GM18505 (cell line): ENCODE data around the gene LYAR.

Source experiments
- ATAC-seq: cut with Tn5 transposase; IDR thresholded peaks from one replicate; pipeline ENCODE4 v1.9.1; 2021; ENCODE audit not compliant: unreplicated experiment
- POLR2A ChIP-seq: IDR thresholded peaks from 4 replicates; pipeline ENCODE4 v1.6.1; 2011; ENCODE audit warnings: borderline replicate concordance; ENCODE audit not compliant: insufficient read depth, insufficient read length; ENCODE audit errors: extremely low read depth

Gene LYAR

DNA sequence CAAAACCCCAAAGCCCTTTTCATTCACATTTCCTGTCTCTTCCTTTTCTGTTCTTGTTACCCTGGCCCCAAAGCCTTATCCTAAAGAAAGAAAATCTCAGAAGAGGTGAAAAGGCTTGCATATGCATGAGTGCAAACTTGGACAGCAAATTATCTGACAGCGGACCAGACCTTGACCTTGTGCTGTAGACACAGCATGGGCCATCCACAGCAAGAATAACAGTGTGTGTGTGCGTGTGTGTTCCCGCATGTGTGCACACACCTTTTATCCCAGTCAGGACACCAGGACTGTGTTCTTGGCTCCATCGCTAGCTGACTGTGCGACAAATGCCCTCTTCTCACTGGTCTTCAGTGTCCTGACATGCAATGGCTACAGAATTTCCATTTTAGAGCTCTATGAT, 35.4 kb upstream of the LYAR start:
- TF ChIP-seq POLR2A = no peak
- ATAC-seq = no peak

DNA sequence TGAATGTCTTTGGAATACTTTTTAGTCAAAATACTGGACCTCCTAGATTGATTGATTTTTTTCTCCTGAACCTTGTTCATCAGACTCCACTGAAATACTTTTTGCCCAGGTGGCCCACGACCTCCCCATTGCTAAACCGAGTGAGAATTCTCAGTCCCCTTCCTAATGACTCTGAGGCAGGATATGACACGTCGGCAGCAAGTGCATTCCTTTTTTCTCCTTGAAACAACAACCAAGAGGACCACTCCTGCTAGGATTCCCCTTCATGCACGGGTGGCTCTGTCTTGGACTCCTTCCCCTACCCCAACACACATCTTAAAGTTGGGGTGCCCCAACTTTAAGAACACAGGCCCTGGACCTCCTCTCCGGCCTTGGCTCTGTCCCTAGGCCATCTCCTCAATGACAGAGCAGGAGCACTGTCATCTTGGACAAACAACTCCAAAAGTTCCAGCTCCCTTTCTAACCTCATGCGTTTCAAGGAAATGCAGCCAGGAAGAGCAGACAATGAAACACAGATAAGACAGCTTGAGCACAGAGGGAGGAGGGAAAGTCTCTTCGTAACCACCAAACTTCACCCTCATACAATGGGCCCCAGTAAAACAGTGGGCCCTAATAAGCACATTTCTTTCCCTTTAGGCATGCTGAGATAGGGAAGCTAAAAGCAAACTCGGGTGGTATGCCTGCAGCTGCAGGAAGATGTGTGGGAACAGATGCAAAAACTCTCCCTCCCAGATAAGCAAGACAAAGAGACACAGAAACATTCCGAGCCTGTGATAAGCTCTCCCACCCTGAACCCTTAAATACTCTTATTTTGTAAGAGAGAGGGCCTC, 34.0 kb upstream of the LYAR start:
- TF ChIP-seq POLR2A = no peak
- no peak for ATAC-seq

DNA sequence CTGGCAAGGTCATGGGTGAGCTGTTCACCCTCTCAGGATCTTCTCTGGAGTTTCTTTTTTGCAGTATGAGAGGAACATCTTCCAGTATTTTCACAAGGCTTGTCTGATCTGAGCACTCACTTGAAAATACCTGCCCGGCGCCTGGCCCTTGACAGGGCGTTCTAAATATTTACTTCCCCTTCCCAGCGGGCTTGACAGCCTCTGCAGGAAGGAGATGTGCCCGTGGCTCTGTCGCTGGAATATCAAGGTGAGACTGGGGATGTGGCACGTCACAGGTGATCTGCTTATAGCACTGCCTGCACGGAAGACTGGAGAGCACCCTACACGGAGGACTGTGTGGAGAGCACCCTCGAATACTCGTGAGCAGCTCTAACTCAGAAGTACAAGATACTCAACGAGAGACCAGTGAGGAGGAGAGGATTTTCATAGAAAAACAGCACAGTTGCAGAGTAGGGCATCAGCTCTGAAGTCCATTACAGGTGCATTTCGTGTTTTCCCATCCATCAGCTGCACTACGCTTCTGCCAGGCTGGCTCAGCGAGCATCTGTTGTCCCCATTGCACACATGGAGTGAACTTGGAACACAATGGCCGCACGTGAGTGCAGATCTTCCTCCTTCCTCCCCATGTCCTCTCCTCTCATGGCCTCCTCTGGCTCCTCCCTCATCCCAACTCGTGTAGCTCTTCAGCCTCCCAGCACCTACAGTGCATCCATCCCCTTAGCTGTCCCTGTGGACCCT, 32.2 kb upstream of the LYAR start:
- ATAC-seq = no peak
- TF ChIP-seq POLR2A = no peak

DNA sequence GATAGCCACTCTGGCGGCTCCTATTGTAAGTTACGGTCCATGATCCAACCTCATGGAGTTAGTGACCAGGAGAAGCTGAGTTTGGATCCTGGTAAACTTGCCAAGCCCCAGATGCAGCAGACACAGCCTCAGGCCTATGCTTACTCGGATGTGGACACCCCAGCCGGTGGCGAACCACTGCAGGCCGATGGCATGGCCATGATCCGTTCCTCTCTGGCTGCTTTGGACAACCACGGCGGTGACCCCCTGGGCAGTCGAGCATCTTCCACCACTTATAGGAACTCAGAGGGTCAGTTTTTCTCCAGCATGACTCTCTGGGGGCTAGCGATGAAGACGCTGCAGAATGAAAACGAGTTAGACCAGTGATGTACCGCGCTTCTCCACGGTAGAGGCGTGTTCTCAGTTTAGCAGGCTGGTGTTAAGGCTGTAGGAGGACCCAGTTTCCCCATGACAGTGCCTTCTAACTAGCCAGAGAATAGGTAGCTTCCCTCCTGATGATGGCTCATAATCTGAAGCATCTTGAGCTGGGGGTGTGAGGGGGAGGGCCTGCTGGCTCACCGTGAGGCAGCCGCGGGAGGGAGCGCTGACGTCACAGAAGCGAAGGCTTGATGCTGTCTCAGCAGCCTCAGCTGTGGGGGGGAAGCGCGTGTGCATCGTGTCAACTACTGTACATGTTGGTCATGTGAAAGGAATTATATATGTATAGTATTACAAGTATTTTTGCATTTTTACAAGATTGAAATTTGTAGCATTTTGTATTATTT, 31.2 kb upstream of the LYAR start:
- no peak for TF ChIP-seq POLR2A
- no peak for ATAC-seq

DNA sequence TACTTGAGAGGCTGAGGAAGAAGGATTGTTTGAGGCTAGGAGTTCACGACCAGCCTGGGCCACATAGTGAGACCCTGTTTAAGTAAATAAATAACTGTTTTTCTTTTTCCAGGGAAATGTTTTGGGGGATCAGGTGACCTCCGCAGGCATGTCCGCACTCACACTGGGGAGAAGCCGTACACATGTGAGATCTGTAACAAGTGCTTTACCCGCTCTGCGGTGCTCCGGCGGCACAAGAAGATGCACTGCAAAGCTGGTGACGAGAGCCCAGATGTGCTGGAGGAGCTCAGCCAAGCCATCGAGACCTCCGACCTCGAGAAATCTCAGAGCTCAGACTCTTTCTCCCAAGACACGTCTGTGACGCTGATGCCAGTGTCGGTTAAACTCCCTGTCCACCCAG, 30.6 kb upstream of the LYAR start:
- no peak for ATAC-seq
- no peak for TF ChIP-seq POLR2A

DNA sequence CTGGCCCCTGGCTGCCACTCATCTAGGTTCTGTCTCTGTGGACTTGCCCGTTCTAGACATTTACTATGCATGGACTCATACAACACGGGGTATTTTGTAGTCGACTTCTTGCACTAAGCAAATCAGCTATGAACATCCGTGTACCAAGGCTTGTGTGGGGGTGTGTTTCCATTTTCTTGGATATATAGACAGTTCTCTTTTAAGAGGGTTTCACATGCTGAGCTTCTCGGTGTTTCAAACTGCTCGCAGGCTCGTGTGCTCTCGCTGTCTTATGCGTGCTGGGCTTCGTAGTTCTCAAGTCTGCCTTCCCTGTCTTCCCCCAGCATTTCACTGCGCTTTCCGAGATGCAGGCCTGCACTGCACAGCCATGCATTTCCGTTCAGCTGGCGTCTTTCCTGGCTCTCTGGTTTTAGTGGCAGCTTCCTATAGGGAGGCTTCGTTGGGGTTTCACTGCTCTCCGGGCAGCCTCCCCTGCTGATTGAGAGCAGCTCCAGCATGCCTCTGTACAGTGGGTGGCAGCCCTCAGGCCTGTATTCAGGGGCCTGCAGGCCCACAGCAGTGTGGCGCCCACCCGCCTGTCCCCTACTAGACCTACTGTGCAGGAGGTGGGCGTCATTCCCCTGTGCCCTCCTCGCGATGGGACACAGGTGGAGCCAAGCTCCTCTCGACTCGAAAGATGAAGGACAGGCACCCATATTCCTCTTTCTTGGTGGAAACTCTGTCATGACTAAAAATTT, 27.7 kb upstream of the LYAR start:
- no peak for TF ChIP-seq POLR2A
- no peak for ATAC-seq

GRCh38 chr4:4316150-4316495, 26.2 kb upstream of the LYAR start:
- no peak for ATAC-seq

DNA sequence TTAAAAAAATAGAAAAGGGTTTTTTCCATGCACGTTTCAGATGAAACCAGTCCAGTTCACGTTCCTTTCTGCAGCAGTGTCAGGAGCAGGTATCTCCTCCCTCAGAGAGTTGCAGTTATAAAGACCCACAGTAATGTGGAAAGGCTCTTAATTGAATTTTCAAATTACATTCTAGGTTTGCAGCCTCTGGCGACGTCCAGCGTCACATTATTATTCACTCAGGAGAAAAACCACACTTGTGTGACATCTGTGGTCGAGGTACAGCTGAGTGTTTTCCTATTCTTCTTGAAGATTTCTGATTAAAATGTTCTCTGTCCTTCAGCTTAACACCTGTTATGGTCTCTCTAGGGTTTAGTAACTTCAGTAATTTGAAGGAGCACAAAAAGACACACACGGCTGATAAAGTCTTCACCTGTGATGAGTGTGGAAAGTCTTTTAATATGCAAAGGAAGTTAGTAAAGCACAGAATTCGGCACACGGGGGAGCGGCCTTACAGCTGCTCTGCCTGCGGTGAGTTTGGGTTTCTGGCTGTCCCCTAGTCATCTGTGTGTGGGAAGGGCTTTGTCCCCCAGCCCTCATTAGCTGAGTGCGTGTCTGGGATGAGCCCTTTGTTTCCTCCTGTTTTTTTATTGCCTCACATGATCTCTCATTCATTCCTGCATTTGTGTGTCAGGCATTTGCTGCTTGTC, 25.7 kb upstream of the LYAR start:
- ATAC-seq = no peak
- TF ChIP-seq POLR2A = no peak

More at GRCh38 chr4:4316150-4316495, 26.2 kb upstream of the LYAR start:
- no peak for TF ChIP-seq POLR2A

DNA sequence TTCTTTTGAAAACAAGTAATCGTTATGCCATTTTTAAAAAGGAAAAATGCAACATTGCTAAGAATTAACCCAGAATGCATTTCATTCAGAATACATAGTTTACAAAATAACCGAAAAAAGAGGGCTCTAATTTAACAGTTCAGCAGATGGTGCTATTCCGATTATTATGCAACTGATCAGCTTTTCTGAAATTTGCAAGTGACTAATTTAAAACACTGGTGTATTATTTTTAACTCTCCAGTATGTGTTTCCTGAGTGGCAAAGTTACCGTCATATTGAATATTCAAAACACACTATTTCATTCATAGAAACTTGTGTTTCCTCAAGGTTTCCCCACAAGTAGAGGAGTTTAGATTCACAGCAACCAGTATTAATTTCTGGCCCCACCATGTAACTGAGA, 21.2 kb upstream of the LYAR start:
- TF ChIP-seq POLR2A = no peak
- ATAC-seq = no peak

DNA sequence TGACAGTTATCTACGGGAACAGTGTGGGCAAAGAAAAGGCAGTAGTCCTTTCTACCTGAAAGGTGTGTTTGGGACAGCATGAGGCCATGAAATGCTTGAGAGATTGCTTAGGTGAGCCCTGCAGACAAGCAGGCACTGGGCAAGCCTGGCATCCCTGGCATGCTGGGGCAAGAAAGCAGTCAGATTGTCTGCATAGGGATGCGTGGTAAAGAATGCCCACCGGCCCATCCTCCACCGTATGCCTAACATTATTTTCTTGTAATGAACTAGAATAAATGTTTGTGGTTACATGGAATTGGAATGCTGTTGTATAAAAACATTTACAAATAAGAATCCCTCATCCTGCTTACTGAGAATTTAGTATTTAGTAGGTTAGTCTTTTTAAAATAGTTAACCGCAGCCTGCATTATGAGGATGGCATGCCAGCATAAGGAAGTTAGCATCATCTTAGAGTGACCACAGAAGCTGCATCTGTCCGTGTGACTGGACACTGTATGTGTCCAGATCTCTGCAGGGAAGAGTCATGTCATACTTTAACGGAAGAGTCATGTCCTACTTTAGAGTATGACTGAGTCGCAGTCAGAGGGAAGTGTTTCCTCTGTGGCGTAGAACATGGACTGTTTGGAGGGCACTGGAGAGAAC, 19.0 kb upstream of the LYAR start:
- ATAC-seq = no peak
- no peak for TF ChIP-seq POLR2A

DNA sequence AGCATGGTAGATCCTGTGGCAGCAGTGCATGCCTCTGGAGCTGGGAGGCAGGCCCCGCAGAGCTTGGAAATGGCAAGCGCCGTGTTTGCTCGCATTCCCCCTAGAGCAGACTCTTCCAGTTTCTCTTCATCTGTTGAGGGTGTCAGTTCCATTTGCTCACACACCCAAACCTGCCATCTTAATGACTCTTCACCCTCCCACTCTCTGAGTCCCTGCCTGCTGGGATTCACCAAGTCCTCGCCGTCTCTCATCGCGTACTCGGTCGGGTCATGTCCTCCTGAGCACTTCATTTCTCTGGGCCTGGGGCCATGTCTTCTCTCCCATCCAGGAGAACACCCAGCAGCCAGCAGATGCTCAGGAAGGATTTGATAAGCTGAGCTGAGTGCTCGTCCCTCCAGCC, 17.0 kb upstream of the LYAR start:
- no peak for ATAC-seq
- no peak for TF ChIP-seq POLR2A

DNA sequence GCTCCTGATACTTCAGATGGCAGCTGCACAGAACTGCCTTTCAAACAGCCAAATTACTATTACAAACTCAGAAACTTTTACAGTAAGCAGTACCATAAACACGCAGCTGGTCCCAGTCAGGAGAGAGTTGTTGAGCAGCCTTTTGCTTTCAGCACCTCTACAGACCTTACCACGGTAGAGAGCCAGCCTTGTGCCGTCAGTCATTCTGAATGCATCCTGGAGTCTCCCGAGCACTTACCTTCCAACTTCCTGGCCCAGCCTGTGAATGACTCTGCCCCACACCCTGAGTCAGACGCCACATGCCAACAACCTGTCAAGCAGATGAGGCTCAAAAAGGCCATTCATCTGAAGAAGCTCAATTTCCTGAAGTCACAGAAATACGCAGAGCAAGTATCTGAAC, 12.5 kb upstream of the LYAR start:
- no peak for ATAC-seq
- TF ChIP-seq POLR2A = no peak
